GM18502 (cell line): Measurements from ENCODE around the gene RRP8.

ENCODE experiments used
- ATAC-seq: cut with Tn5 transposase; IDR thresholded peaks from one replicate; pipeline ENCODE4 v1.9.1; 2021; ENCODE audit warnings: mild to moderate bottlenecking; ENCODE audit not compliant: unreplicated experiment, poor library complexity

RRP8 gene

DNA sequence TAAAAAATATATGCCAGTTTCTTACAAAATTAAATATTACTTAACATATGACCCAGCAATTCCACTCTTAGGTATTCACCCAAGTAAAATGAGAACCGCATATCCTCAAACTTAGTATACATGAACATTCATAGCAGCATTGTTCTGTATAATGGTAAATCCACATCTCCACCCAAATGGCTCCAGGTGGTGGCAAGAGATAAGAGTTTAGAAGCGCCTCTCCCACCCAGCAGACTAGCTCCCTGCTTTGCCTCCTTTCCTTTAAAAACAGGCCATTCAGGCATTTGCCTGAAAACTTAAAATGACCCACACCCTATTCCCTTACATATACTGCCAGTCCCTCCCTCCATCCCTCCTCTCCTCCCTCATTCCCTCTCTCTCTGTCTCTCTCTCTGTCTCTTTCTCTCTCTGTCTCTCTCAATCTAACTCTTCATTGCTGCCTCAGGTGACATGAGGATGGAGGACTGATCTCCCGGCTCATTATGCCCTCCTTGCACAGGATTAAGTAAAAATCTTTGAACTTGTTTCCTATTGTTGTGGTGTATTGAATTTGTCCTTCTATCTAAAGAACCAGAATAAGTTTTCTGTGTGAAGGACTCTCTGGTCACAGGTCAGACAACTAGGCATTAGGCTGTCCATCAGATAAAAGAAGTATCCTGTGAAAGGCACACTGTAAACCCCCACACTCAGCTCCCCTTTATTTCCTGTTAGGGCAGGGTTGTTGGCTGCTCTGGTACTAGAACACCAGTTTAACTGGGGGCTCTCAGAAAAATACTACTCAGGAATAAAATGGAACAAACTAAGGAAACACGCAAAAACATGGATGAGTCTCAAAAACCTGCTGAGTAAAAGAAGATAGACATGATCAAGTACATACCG is 48.3 kb downstream of the RRP8 start:
- ATAC-seq: no peak

DNA sequence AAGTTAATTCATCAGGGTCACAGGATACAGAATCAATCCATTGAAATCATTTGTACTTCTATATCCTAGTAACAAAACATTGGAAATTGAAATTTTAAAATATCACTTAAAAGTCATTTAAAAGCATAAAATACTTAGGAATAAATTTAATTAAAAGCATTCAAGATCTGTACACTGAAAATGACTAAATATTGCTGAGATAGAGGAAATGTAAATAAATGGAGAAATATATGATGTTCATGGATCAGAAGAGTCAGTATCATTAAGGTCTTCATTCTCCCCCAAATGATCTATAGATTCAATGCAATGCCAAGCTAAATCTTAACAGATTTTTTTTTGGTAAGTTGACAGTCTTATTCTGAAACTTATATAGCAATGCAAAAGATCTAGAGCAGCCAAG is 49.8 kb downstream of the RRP8 start:
- ATAC-seq: no peak

GRCh38 chr11:6548641-6549040 is 54.8 kb downstream of the RRP8 start:
- ATAC-seq: no peak

DNA sequence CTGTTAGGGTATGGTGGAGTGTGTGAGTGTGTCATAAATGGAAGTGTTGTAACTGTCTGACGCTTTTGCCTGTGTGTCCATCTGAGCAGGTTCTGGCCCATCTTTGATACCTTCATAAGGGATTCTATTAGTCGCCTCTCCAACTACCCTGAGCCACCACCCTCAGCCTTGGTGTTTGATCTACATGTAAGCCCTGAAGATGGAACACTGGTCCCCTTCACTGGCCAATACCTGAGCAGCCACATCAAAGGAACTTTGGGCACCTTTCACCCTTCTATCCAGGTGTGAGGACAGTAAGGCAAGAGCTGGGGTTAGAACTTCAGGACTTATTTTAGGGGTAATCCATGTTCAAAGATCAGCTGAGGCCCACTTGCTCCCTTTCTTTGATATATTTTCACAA is 55.3 kb downstream of the RRP8 start:
- no peak for ATAC-seq

DNA sequence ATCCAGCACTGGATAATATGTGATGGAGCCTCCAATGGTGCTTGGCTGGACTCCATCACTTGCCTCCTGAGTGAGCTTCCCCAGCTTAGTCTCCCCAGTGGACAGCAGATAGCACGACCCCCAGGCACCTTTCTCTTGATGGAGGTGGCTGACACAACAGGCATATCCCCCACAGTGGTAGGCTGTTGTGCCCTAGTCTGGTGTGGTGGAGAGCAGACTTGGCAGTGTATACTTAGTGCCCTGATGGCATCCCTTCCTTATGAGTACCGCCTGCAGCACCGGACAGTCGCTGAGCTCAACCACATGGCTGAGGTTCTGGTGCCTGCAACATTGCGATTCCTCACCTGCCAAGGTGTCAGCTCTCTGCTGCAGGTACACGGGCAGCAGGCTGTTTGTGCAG is 56.2 kb downstream of the RRP8 start:
- ATAC-seq: no peak

DNA sequence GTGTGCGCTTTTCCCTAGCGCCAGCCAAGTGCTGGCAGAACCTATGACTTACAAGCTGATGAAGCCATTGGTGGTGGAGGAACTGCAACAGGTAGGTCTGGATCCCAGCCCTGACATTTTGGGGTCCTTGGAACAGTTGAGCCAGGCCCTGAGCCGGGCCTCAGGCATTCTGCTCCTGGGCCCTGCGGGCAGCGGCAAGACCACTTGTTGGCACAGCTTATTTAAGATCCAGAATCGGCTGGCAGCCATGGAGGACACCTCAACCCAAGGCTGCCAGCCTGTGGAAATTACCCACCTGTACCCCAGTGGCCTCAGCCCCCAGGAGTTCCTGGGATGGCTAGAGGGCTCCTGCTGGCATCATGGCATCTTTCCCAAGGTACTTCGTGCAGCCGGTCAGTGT is 56.7 kb downstream of the RRP8 start:
- ATAC-seq: no peak

GRCh38 chr11:6545917-6546605 is 57.4 kb downstream of the RRP8 start:
- no peak for ATAC-seq
